H1 (cell line): Measurements from ENCODE around the gene DCBLD2. TPM values are rescaled to one million over a fixed set of nuclear protein-coding genes. Genes with fewer than 3 reads are reported as not detected.

ENCODE experiments used
- CEBPB ChIP-seq: IDR thresholded peaks from 2 replicates; pipeline ENCODE4 v1.6.1; 2012; ENCODE audit warnings: low read depth, low read length
- polyA plus RNA-seq, 7 experiments: library from polyadenylated mRNA; depleted of rRNA in 3 of 7; stranded (reverse) in 5 of 7; unstranded in 2 of 7; fragments of >200 nt in 5 of 7; fragments of 200-250 nt in 2 of 7; gene quantifications; 1 replicate in 5 of 7; 2 replicates in 1 of 7; 4 replicates in 1 of 7; pipeline versions ENCODE4 v1.2.1 to v1.2.3, GENCODE V29; 2011 to 2013; ENCODE audit warnings: missing spikeins in 2 of 7, mixed read lengths in 2 of 7
- total RNA-seq: library from RNA; stranded (reverse); fragmentation: NEBNext Ultra II Directional; extraction: Animal tissue kit (Norgen Biotek cat#: 25700); gene quantifications from 2 replicates; pipeline ENCODE4 v1.2.1, GENCODE V29; 2021
- TF ChIP-seq, protein P1 (sequence below): IDR thresholded peaks from 2 replicates; pipeline ENCODE4 v1.6.1; 2012; ENCODE audit warnings: low read length, inconsistent platforms

Gene DCBLD2
- total and polyA plus RNA-seq, 2 of the 8 experiments (the other 6 are each of a cell fraction or from before 2014, with no cell fraction given), result 19.6 to 63.8 TPM

DNA sequence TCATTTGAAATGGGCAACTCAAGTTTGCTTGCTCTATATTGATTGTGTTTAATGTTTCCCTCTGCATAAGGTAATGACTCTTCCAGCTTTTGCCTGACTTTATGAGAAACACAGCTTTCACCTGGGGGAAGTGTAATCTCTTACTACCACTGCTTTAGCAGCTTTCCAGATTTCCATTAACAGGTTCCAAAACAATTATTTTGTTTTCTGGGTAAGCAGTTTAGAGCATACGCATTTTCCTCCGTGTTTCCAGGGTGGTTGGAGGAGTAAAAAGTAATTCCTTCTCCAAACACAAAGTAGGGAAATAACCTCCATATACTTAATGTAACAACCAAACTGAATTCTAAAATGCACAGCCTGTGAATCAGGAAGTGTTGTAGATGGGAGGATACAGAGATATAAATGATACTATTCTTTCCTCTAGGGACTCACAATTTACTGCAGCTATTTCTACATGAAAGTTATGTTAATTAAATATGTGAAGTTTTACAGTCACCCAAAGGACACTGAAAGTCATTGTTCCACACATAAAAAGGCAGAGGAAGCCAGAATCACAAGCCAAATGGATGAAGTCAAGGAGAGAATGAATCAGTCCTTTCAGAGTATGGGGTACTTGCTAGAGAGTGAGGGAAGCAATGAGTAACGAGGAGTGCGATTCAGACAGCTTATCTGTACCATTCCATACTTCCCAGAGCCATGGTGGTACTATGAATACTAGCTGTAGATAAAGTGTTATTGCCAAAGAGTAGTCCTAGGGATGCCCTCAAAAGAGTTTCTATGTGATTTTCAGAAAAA is 121.8 kb downstream of the DCBLD2 start (continued):
- TF ChIP-seq, protein P1, sequence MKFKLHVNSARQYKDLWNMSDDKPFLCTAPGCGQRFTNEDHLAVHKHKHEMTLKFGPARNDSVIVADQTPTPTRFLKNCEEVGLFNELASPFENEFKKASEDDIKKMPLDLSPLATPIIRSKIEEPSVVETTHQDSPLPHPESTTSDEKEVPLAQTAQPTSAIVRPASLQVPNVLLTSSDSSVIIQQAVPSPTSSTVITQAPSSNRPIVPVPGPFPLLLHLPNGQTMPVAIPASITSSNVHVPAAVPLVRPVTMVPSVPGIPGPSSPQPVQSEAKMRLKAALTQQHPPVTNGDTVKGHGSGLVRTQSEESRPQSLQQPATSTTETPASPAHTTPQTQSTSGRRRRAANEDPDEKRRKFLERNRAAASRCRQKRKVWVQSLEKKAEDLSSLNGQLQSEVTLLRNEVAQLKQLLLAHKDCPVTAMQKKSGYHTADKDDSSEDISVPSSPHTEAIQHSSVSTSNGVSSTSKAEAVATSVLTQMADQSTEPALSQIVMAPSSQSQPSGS, result no peak
- TF ChIP-seq CEBPB, result no peak
- TF ChIP-seq, all 59 proteins: peak for 0
